NCI-H187 treated with DMSO at 0.1 percent for 48 hours (cell line): Measurements from ENCODE around the gene ATP2C2.

ENCODE experiments used
- DNase-seq: peaks from one replicate; lab custom pipeline; 2025; lab: John Stamatoyannopoulos, UW

The ATP2C2 gene

GRCh38 chr16:84366208-84366607 lies 2.1 kb upstream of the ATP2C2 start:
- DNase-seq = no peak

- DNase-seq = no peak
Observed at GRCh38 chr16:84367297-84367680, 1.0 kb upstream of the ATP2C2 start.

- no peak for DNase-seq
Observed at GRCh38 chr16:84367750-84368307, 509 bp upstream of the ATP2C2 start.

- DNase-seq = no peak
Observed at GRCh38 chr16:84369105-84369504, 767 bp downstream of the ATP2C2 start.

GRCh38 chr16:84369938-84370627 lies 1.7 kb downstream of the ATP2C2 start:
- DNase-seq = no peak

GRCh38 chr16:84370723-84371552 lies 2.6 kb downstream of the ATP2C2 start:
- no peak for DNase-seq

GRCh38 chr16:84371553-84371865 lies 3.2 kb downstream of the ATP2C2 start:
- DNase-seq = no peak

- no peak for DNase-seq
Observed at GRCh38 chr16:84373907-84374489, 5.7 kb downstream of the ATP2C2 start.

GRCh38 chr16:84378099-84378498 lies 9.8 kb downstream of the ATP2C2 start:
- DNase-seq = no peak

- DNase-seq = no peak
Observed at GRCh38 chr16:84378567-84378966, 10.2 kb downstream of the ATP2C2 start.

GRCh38 chr16:84379008-84379708 lies 10.8 kb downstream of the ATP2C2 start:
- DNase-seq = no peak

- DNase-seq = no peak
Observed at GRCh38 chr16:84379709-84380362, 11.5 kb downstream of the ATP2C2 start.

- no peak for DNase-seq
Observed at GRCh38 chr16:84380405-84380804, 12.1 kb downstream of the ATP2C2 start.

GRCh38 chr16:84382396-84382795 lies 14.1 kb downstream of the ATP2C2 start:
- no peak for DNase-seq

- DNase-seq = no peak
Observed at GRCh38 chr16:84383106-84383505, 14.8 kb downstream of the ATP2C2 start.

- no peak for DNase-seq
Observed at GRCh38 chr16:84386047-84386446, 17.7 kb downstream of the ATP2C2 start.

GRCh38 chr16:84387021-84387420 lies 18.7 kb downstream of the ATP2C2 start:
- DNase-seq = no peak

GRCh38 chr16:84390131-84390785 lies 21.9 kb downstream of the ATP2C2 start:
- DNase-seq = no peak

- DNase-seq = no peak
Observed at GRCh38 chr16:84391151-84392030, 23.1 kb downstream of the ATP2C2 start.

GRCh38 chr16:84392031-84392360 lies 23.7 kb downstream of the ATP2C2 start:
- DNase-seq = no peak
